ENCODE results near the gene NKPD1.

The NKPD1 gene

GRCh38 chr19:45140533-45140932 lies 20.2 kb downstream of the NKPD1 start:
- Histone ChIP-seq H3K9me3 (no peaks in the 10 kb centered on the region), H3K4me3 (ENCODE audit: low read depth, low read length) (no peak overlapping the region), H3K36me3 (peaks cover 43% of the 10 kb centered on the region), H3K4me1 (no peaks in the 10 kb centered on the region), H3K27me3 (no peaks in the 10 kb centered on the region)
- no peak for DNase-seq
- TF ChIP-seq CTCF (IDR thresholded peaks at IDR 0.05; ENCODE audit: low read depth, low read length) = no peak

DNA sequence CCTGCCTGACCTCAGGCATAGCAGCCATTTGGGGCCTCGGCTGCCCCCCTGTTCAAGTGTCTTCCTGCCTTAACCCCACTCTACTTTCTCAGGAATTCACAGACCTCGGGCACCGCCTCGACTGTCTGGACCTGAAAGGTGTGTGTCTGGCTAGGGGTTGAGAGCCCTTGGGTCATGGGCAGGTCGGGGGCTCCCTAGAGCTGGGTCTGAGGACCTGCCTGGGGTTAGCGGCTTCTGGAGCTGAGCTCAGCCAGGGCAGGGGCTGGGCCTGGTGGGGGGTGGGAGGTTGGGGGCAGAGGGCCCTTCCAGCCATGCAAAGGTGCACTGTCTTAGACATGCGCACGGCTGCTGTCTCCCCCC lies 20.7 kb downstream of the NKPD1 start:
- Histone ChIP-seq H3K9me3 (no peaks in the 10 kb centered on the region), H3K27me3 (no peaks in the 10 kb centered on the region), H3K36me3 (peaks cover 40% of the 10 kb centered on the region), H3K4me1 (no peaks in the 10 kb centered on the region), H3K4me3 (ENCODE audit: low read depth, low read length) (no peak overlapping the region)
- no peak for TF ChIP-seq CTCF (IDR thresholded peaks at IDR 0.05; ENCODE audit: low read depth, low read length)
- no peak for DNase-seq

DNA sequence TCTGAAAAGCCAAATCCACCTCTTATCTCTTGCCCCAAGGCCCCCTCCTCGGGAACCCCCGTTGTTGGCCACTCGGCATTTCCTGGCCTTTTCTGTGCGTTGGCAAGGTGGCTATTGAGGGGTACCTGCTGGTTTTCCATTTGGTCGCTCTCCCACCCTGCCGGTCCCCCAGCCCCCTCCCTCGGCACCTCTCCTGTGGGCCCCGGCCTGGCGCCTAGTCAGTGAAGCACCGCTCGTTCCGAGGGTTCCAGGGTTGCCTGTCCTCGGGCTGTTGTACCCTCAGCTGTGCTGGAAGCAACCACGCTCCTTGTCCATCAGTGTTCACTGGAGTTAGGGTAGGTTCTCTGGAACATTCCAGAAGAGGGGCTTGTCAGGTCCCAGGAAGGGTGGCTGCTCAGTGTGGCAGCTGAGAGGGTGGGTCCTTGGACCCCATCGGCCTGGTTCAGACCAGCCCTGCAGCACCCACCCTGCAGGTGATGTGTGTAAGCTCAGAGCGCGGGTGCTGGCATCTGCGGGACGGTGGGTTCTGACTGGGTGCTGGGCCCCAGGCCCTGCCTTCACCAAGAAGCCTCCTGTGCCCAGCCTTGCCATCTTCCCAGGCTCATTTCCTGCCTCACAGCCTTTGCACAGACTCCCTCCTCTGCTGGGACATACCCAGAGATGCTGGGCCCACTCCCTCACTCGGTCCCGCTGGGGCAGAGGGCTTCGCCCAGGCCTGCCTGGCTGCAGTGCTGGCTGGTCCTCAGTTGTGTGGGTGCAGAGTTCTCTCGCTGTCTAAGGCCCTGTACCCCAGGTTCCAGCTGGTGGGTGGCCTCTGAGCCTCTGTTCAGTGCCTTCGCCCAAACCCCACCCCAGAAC lies 21.3 kb downstream of the NKPD1 start:
- no peaks in the 10 kb centered on the region for H3K4me1 ChIP-seq
- no peaks in the 10 kb centered on the region for H3K27me3 ChIP-seq
- H3K36me3 ChIP-seq = peaks cover 34% of the 10 kb centered on the region
- no peaks in the 10 kb centered on the region for H3K9me3 ChIP-seq
- DNase-seq = no peak
- H3K4me3 ChIP-seq (ENCODE audit: low read depth, low read length) = no peak overlapping the region
- TF ChIP-seq CTCF (IDR thresholded peaks at IDR 0.05; ENCODE audit: low read depth, low read length) = no peak

DNA sequence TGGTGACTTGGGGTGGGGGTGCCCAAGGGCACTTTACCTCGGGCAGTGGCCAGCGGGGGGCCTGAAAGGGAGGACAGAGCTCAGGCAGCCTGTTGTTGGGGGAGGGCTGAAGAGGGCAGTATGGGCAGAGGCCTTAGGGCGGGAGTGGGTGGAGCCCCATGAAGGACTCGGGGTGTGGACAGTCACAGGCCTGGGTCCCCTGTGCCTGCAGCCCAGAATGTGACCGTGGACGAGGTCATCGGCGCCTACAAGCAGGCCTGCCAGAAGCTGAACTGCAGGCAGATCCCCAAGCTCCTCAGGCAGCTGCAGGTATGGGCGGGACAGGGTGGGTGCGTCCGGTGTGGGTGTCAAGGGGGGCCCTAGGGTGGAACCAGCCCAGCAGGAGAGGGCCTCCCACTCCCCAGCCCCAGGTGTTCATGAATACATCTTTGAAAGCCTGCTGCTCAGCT lies 22.5 kb downstream of the NKPD1 start:
- no peak for TF ChIP-seq CTCF (IDR thresholded peaks at IDR 0.05; ENCODE audit: low read depth, low read length)
- Histone ChIP-seq H3K36me3 (peaks cover 27% of the 10 kb centered on the region), H3K4me3 (ENCODE audit: low read depth, low read length) (no peak overlapping the region), H3K27me3 (no peaks in the 10 kb centered on the region), H3K4me1 (no peaks in the 10 kb centered on the region), H3K9me3 (no peaks in the 10 kb centered on the region)
- DNase-seq = no peak

GRCh38 chr19:45137179-45137761 lies 23.5 kb downstream of the NKPD1 start:
- Histone ChIP-seq H3K36me3 (peaks cover 18% of the 10 kb centered on the region), H3K4me1 (no peaks in the 10 kb centered on the region), H3K27me3 (no peaks in the 10 kb centered on the region), H3K9me3 (no peaks in the 10 kb centered on the region), H3K4me3 (ENCODE audit: low read depth, low read length) (no peak overlapping the region)
- no peak for TF ChIP-seq CTCF (IDR thresholded peaks at IDR 0.05; ENCODE audit: low read depth, low read length)
- DNase-seq = peak; percentile 11

Measured in BE2C (cell line).